Stomach smooth muscle (tissue), 2 donors: ENCODE data around the gene KLHL11.
"Not testable (repeated sequence)": the region's sequence is repeated elsewhere in the genome, so short reads cannot be mapped to it uniquely, and the experiment has no call there.

ENCODE experiments used
- H3K27ac ChIP-seq: one replicate; pipeline ENCODE4 v1.7.0; 2013; ENCODE audit warnings: mild to moderate bottlenecking, low read length, inconsistent platforms
- H3K27me3 ChIP-seq, 2 donors: one replicate each; pipeline ENCODE4 v1.7.0; 2013; ENCODE audit warnings: low read length in 2 of 2; ENCODE audit not compliant: insufficient read depth in 2 of 2, control insufficient read depth in 1 of 2
- H3K36me3 ChIP-seq, 2 donors: one replicate each; pipeline ENCODE4 v1.7.0; 2013; ENCODE audit warnings: low read length in 2 of 2; ENCODE audit not compliant: control insufficient read depth in 2 of 2, insufficient read depth in 2 of 2
- H3K4me1 ChIP-seq: one replicate; pipeline ENCODE4 v1.7.0; 2013; ENCODE audit warnings: low read length; ENCODE audit not compliant: control insufficient read depth, insufficient read depth
- H3K4me3 ChIP-seq, 2 donors: one replicate each; pipeline ENCODE4 v1.7.0; 2013; ENCODE audit warnings: low read length in 2 of 2
- H3K9ac ChIP-seq, 2 donors: one replicate each; pipeline ENCODE4 v1.7.0; 2013; ENCODE audit warnings: low read length in 2 of 2, mild to moderate bottlenecking in 1 of 2
- H3K9me3 ChIP-seq, 2 donors: one replicate each; pipeline ENCODE4 v1.7.0; 2013; ENCODE audit warnings: low read length in 2 of 2; ENCODE audit not compliant: control insufficient read depth in 2 of 2
- donor health status: healthy.
- donor health status: Pancreatic carcinoma.

The KLHL11 gene

GRCh38 chr17:41888332-41888965, 23.2 kb upstream of the KLHL11 start:
- no peaks in the 10 kb centered on the region for H3K9me3 ChIP-seq
- H3K9ac ChIP-seq: no peak overlapping the region
- no peak overlapping the region for H3K4me3 ChIP-seq
- H3K27ac ChIP-seq: no peak overlapping the region
- no peaks in the 10 kb centered on the region for H3K27me3 ChIP-seq
- peaks cover 48 to 60% of the 10 kb centered on the region in 2 donors for H3K36me3 ChIP-seq
- H3K4me1 ChIP-seq: no peaks in the 10 kb centered on the region

GRCh38 chr17:41885733-41886132, 20.5 kb upstream of the KLHL11 start:
- H3K4me3 ChIP-seq: no peak overlapping the region
- no peaks in the 10 kb centered on the region for H3K27me3 ChIP-seq
- H3K9me3 ChIP-seq: no peaks in the 10 kb centered on the region
- no peak overlapping the region for H3K27ac ChIP-seq
- no peak overlapping the region for H3K9ac ChIP-seq
- peaks cover 43 to 53% of the 10 kb centered on the region in 2 donors for H3K36me3 ChIP-seq
- no peaks in the 10 kb centered on the region for H3K4me1 ChIP-seq

GRCh38 chr17:41882756-41883155, 17.5 kb upstream of the KLHL11 start:
- Histone ChIP-seq H3K36me3 (peaks cover 53 to 60% of the 10 kb centered on the region in 2 donors), H3K9ac (no peak overlapping the region), H3K4me1 (no peaks in the 10 kb centered on the region), H3K27ac (no peak overlapping the region), H3K9me3 (no peaks in the 10 kb centered on the region), H3K27me3 (no peaks in the 10 kb centered on the region), H3K4me3 (no peak overlapping the region)

GRCh38 chr17:41880130-41880529, 14.9 kb upstream of the KLHL11 start:
- Histone ChIP-seq H3K27me3 (no peaks in the 10 kb centered on the region), H3K36me3 (peaks cover 34 to 38% of the 10 kb centered on the region in 2 donors), H3K9ac (no peak overlapping the region), H3K27ac (no peak overlapping the region), H3K4me1 (no peaks in the 10 kb centered on the region), H3K4me3 (no peak overlapping the region), H3K9me3 (no peaks in the 10 kb centered on the region)

GRCh38 chr17:41874293-41874670, 9.1 kb upstream of the KLHL11 start:
- not testable (repeated sequence) for H3K9ac ChIP-seq, H3K9me3 ChIP-seq, H3K4me1 ChIP-seq, H3K27ac ChIP-seq, H3K27me3 ChIP-seq, H3K4me3 ChIP-seq
- peaks cover 30 to 45% of the 10 kb centered on the region in 2 donors for H3K36me3 ChIP-seq

GRCh38 chr17:41873559-41874292, 8.5 kb upstream of the KLHL11 start:
- no peak overlapping the region for H3K4me3 ChIP-seq
- no peaks in the 10 kb centered on the region for H3K9me3 ChIP-seq
- no peak overlapping the region for H3K27ac ChIP-seq
- H3K27me3 ChIP-seq: no peaks in the 10 kb centered on the region
- no peak overlapping the region for H3K9ac ChIP-seq
- H3K4me1 ChIP-seq: no peaks in the 10 kb centered on the region
- H3K36me3 ChIP-seq: peaks cover 29 to 45% of the 10 kb centered on the region in 2 donors

GRCh38 chr17:41871789-41872188, 6.6 kb upstream of the KLHL11 start:
- H3K27me3 ChIP-seq: no peaks in the 10 kb centered on the region
- no peak overlapping the region for H3K27ac ChIP-seq
- H3K4me1 ChIP-seq: no peaks in the 10 kb centered on the region
- peaks cover 22 to 39% of the 10 kb centered on the region in 2 donors for H3K36me3 ChIP-seq
- H3K4me3 ChIP-seq: no peak overlapping the region
- H3K9me3 ChIP-seq: no peaks in the 10 kb centered on the region
- H3K9ac ChIP-seq: no peak overlapping the region

GRCh38 chr17:41870627-41871026, 5.4 kb upstream of the KLHL11 start:
- no peak overlapping the region for H3K4me3 ChIP-seq
- H3K9me3 ChIP-seq: no peaks in the 10 kb centered on the region
- H3K4me1 ChIP-seq: no peaks in the 10 kb centered on the region
- no peak overlapping the region for H3K27ac ChIP-seq
- no peak overlapping the region for H3K9ac ChIP-seq
- H3K27me3 ChIP-seq: no peaks in the 10 kb centered on the region
- H3K36me3 ChIP-seq: peaks cover 22 to 39% of the 10 kb centered on the region in 2 donors

GRCh38 chr17:41870097-41870496, 4.9 kb upstream of the KLHL11 start:
- no peak overlapping the region for H3K4me3 ChIP-seq
- no peak overlapping the region for H3K9ac ChIP-seq
- no peaks in the 10 kb centered on the region for H3K4me1 ChIP-seq
- no peaks in the 10 kb centered on the region for H3K27me3 ChIP-seq
- H3K36me3 ChIP-seq: peaks cover 22 to 39% of the 10 kb centered on the region in 2 donors
- H3K27ac ChIP-seq: no peak overlapping the region
- no peaks in the 10 kb centered on the region for H3K9me3 ChIP-seq

GRCh38 chr17:41869426-41869825, 4.2 kb upstream of the KLHL11 start:
- peaks cover 22 to 39% of the 10 kb centered on the region in 2 donors for H3K36me3 ChIP-seq
- no peaks in the 10 kb centered on the region for H3K4me1 ChIP-seq
- no peak overlapping the region for H3K4me3 ChIP-seq
- H3K27me3 ChIP-seq: no peaks in the 10 kb centered on the region
- H3K27ac ChIP-seq: no peak overlapping the region
- H3K9me3 ChIP-seq: no peaks in the 10 kb centered on the region
- H3K9ac ChIP-seq: no peak overlapping the region

GRCh38 chr17:41868568-41868967, 3.3 kb upstream of the KLHL11 start:
- Histone ChIP-seq H3K27ac (no peak overlapping the region), H3K36me3 (peaks cover 21 to 36% of the 10 kb centered on the region in 2 donors)

More at GRCh38 chr17:41868568-41868967, 3.3 kb upstream of the KLHL11 start:
- no peak overlapping the region for H3K4me3 ChIP-seq
- H3K4me1 ChIP-seq: peaks cover 7% of the 10 kb centered on the region
- no peaks in the 10 kb centered on the region for H3K9me3 ChIP-seq
- H3K9ac ChIP-seq: no peak overlapping the region
- no peaks in the 10 kb centered on the region for H3K27me3 ChIP-seq
